Vagina (tissue), 2 donors: ENCODE data around the gene UBE3D. TPM values are rescaled to one million over a fixed set of nuclear protein-coding genes. Genes with fewer than 3 reads are reported as not detected.

Experiments used
- DNase-seq, 2 donors: peaks; one replicate each; pipeline ENCODE4 v3.0.0-alpha.2; 2017; ENCODE audit errors: extremely low spot score in 2 of 2
- H3K27ac ChIP-seq: fragments of 200-600 bp; sonication (generic); one replicate; pipeline ENCODE4 v1.5.1; 2019
- H3K27me3 ChIP-seq: fragments of 200-600 bp; sonication (generic); one replicate; pipeline ENCODE4 v1.5.1; 2019
- H3K36me3 ChIP-seq, 2 donors: fragments of 200-600 bp; sonication (generic); one replicate each; pipeline ENCODE4 v1.5.1; 2017 to 2019
- H3K4me1 ChIP-seq: fragments of 200-600 bp; sonication (generic); one replicate; pipeline ENCODE4 v1.5.1; 2019
- H3K4me3 ChIP-seq, 2 donors: fragments of 200-600 bp; sonication (generic); 1 replicate in 1 of 2; 2 replicates in 1 of 2; pipeline ENCODE4 v1.5.1; 2016 to 2019
- H3K9me3 ChIP-seq: fragments of 200-600 bp; sonication (generic); one replicate; pipeline ENCODE4 v1.5.1; 2019
- CTCF ChIP-seq, 3 experiments: fragments of 450-650 bp in 2 of 3; fragments of 200-600 bp in 1 of 3; sonication (generic) in 1 of 3; IDR thresholded peaks; one replicate each; pipeline ENCODE4 v1.5.1; 2017 to 2019; ENCODE audit warnings: antibody characterized with exemption in 3 of 3, mild to moderate bottlenecking in 2 of 3, moderate library complexity in 2 of 3
- POLR2A ChIP-seq, 2 donors: fragments of 450-650 bp; IDR thresholded peaks; one replicate each; pipeline ENCODE4 v1.6.1; 2017; ENCODE audit warnings: antibody characterized with exemption in 2 of 2, mild to moderate bottlenecking in 2 of 2, moderate library complexity in 2 of 2
- POLR2AphosphoS5 ChIP-seq, 2 donors: sonication (generic); formaldehyde crosslinking; IDR thresholded peaks; one replicate each; pipeline ENCODE4 v1.9.0; 2017; ENCODE audit warnings: antibody characterized with exemption in 2 of 2, mild to moderate bottlenecking in 2 of 2, low read depth in 1 of 2; ENCODE audit not compliant: insufficient read depth in 1 of 2
- intact Hi-C: fragments of 100-400 bp; cut with DNase I; formaldehyde crosslinking; loops from one replicate; pipeline ENCODE4 v1.15.1; 2023
- total RNA-seq: library from RNA; depleted of rRNA; stranded (reverse); fragments of >200 nt; gene quantifications from one replicate; pipeline ENCODE4 v1.2.3, GENCODE V29; 2016

Gene UBE3D
- total RNA-seq, 1 donor from 2014 or later, result 8.3 TPM

GRCh38 chr6:82890240-82890639 lies 175.4 kb downstream of the UBE3D start:
- no peak overlapping the region for H3K4me3 ChIP-seq
- no peaks in the 10 kb centered on the region for H3K36me3 ChIP-seq
- TF ChIP-seq CTCF (IDR thresholded peaks at IDR 0.05) (no peak), POLR2A (IDR thresholded peaks at IDR 0.05) (no peak), POLR2AphosphoS5 (IDR thresholded peaks at IDR 0.05; ENCODE audit: insufficient read depth in 1 of 2, low read depth in 1 of 2) (no peak)
- H3K27me3 ChIP-seq, result no peaks in the 10 kb centered on the region
- H3K9me3 ChIP-seq, result no peaks in the 10 kb centered on the region
- DNase-seq, result no peak
- intact Hi-C loops, result no loop called here
- no peak overlapping the region for H3K27ac ChIP-seq
- no peaks in the 10 kb centered on the region for H3K4me1 ChIP-seq

- no peak for DNase-seq
- TF ChIP-seq CTCF (IDR thresholded peaks at IDR 0.05), result no peak
- no peak for TF ChIP-seq POLR2AphosphoS5 (IDR thresholded peaks at IDR 0.05; ENCODE audit: insufficient read depth in 1 of 2, low read depth in 1 of 2)
- no peak for TF ChIP-seq POLR2A (IDR thresholded peaks at IDR 0.05)
- H3K4me1 ChIP-seq, result no peaks in the 10 kb centered on the region
- H3K4me3 ChIP-seq, result no peak overlapping the region
- intact Hi-C loops, result no loop called here
- no peaks in the 10 kb centered on the region for H3K36me3 ChIP-seq
- H3K27ac ChIP-seq, result no peak overlapping the region
- H3K9me3 ChIP-seq, result no peaks in the 10 kb centered on the region
- H3K27me3 ChIP-seq, result no peaks in the 10 kb centered on the region
Measured at GRCh38 chr6:82889143-82889542, 176.5 kb downstream of the UBE3D start.

- TF ChIP-seq POLR2A (IDR thresholded peaks at IDR 0.05), result no peak
- TF ChIP-seq CTCF (IDR thresholded peaks at IDR 0.05), result no peak
- no peak for TF ChIP-seq POLR2AphosphoS5 (IDR thresholded peaks at IDR 0.05; ENCODE audit: insufficient read depth in 1 of 2, low read depth in 1 of 2)
- H3K27ac ChIP-seq, result no peak overlapping the region
- intact Hi-C loops, result no loop called here
- no peak overlapping the region for H3K4me3 ChIP-seq
- H3K27me3 ChIP-seq, result no peaks in the 10 kb centered on the region
- no peaks in the 10 kb centered on the region for H3K9me3 ChIP-seq
- no peak for DNase-seq
- H3K4me1 ChIP-seq, result no peaks in the 10 kb centered on the region
- no peaks in the 10 kb centered on the region for H3K36me3 ChIP-seq
Measured at GRCh38 chr6:82882363-82883023, 183.1 kb downstream of the UBE3D start.

GRCh38 chr6:82881519-82881918 lies 184.1 kb downstream of the UBE3D start:
- H3K4me1 ChIP-seq, result no peaks in the 10 kb centered on the region
- DNase-seq, result no peak
- intact Hi-C loops, result no loop called here
- no peaks in the 10 kb centered on the region for H3K9me3 ChIP-seq
- no peak overlapping the region for H3K4me3 ChIP-seq
- H3K27me3 ChIP-seq, result no peaks in the 10 kb centered on the region
- TF ChIP-seq CTCF (IDR thresholded peaks at IDR 0.05), result no peak
- no peak for TF ChIP-seq POLR2AphosphoS5 (IDR thresholded peaks at IDR 0.05; ENCODE audit: insufficient read depth in 1 of 2, low read depth in 1 of 2)
- TF ChIP-seq POLR2A (IDR thresholded peaks at IDR 0.05), result no peak
- H3K27ac ChIP-seq, result no peak overlapping the region
- H3K36me3 ChIP-seq, result no peaks in the 10 kb centered on the region

- no peaks in the 10 kb centered on the region for H3K9me3 ChIP-seq
- no peak overlapping the region for H3K27ac ChIP-seq
- no peaks in the 10 kb centered on the region for H3K36me3 ChIP-seq
- no peak for DNase-seq
- H3K4me1 ChIP-seq, result no peaks in the 10 kb centered on the region
- no peaks in the 10 kb centered on the region for H3K27me3 ChIP-seq
- no peak overlapping the region for H3K4me3 ChIP-seq
- intact Hi-C loops, result no loop called here
- no peak for TF ChIP-seq POLR2AphosphoS5 (IDR thresholded peaks at IDR 0.05; ENCODE audit: insufficient read depth in 1 of 2, low read depth in 1 of 2)
- TF ChIP-seq POLR2A (IDR thresholded peaks at IDR 0.05), result no peak
- no peak for TF ChIP-seq CTCF (IDR thresholded peaks at IDR 0.05)
Measured at GRCh38 chr6:82878812-82879211, 186.8 kb downstream of the UBE3D start.
